ENCODE data around the gene LCLAT1. TPM values are rescaled to one million over a fixed set of nuclear protein-coding genes. Genes with fewer than 3 reads are reported as not detected.

Gene LCLAT1
- total RNA-seq, 1 donor from 2014 or later = 16.0 TPM

DNA sequence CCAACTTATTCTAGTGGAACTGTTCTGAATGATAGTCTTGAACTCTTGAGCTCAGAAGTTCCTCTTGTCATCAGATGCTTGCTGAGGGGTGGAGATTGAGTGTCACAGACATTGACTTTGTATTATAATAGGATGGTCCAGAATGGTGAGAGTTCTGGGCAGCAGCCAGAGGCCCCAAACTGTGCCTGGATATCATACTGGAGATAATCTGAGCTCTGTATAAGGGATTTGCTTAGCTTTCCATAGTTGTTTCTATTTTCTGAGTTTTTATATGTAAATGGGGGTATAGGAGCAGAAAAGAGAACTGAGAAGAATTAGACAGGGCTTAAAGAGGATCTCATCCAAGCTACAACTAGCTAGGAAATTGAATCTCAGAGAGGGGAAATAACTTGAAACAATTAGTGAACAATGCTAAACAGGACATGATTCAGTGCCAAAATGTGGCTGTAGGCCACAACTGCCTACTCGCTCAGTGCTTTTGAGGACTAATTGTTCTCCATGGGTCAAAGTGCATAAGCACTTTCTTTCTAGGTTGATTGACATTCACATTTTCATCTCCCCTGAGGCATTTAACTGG is 10.1 kb upstream of the LCLAT1 start:
- no peak for DNase-seq
- H3K9me3 Mint-ChIP-seq (ENCODE audit: unreplicated experiment) = no peaks in the 10 kb centered on the region
- no peaks in the 10 kb centered on the region for H3K36me3 Mint-ChIP-seq (ENCODE audit: unreplicated experiment)
- H3K27ac Mint-ChIP-seq (ENCODE audit: unreplicated experiment) = peak overlapping the region; percentile 4
- peak overlapping the region; percentile 12 for H3K4me3 Mint-ChIP-seq (ENCODE audit: unreplicated experiment)
- TF ChIP-seq, protein P1, sequence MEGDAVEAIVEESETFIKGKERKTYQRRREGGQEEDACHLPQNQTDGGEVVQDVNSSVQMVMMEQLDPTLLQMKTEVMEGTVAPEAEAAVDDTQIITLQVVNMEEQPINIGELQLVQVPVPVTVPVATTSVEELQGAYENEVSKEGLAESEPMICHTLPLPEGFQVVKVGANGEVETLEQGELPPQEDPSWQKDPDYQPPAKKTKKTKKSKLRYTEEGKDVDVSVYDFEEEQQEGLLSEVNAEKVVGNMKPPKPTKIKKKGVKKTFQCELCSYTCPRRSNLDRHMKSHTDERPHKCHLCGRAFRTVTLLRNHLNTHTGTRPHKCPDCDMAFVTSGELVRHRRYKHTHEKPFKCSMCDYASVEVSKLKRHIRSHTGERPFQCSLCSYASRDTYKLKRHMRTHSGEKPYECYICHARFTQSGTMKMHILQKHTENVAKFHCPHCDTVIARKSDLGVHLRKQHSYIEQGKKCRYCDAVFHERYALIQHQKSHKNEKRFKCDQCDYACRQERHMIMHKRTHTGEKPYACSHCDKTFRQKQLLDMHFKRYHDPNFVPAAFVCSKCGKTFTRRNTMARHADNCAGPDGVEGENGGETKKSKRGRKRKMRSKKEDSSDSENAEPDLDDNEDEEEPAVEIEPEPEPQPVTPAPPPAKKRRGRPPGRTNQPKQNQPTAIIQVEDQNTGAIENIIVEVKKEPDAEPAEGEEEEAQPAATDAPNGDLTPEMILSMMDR (IDR thresholded peaks at IDR 0.05; ENCODE audit: partially characterized antibody, unreplicated experiment) = no peak
- peaks cover 7% of the 10 kb centered on the region for H3K4me1 Mint-ChIP-seq (ENCODE audit: low read depth, unreplicated experiment)
- peaks cover 1% of the 10 kb centered on the region for H3K27me3 Mint-ChIP-seq (ENCODE audit: unreplicated experiment)

DNA sequence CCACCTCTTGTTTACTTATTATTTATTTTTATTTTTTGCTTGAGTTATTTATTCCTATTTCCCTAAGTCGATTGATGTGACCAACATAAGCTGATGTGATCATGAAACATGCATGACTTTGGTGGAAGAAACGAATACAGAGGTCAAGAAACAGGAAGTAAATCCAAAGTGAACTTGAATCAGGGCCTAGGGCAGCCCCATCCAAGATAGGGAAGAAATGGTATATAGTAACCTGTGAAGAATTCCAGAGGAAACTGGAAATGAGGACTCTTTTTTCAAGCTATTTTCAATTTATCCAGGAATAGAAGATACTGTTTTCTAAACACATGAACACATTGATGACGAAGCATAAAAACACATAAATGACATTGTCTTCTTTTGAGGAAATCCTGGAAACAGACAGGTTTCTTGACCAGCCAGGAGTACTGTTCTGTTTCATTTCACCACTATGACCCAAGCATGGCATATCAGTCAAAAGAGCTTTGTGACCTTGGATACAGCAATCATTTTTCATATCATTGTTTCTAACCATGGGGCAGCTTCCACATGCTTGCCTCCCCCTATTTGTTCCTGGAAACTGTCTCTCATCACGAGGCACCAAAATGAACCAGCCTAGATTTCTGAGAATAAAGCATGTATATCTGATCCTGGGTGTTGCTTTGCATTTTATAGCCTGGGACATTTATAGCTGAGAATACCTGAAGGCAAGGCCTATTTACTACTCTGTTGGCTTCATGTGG is 9.1 kb upstream of the LCLAT1 start:
- no peaks in the 10 kb centered on the region for H3K36me3 Mint-ChIP-seq (ENCODE audit: unreplicated experiment)
- no peaks in the 10 kb centered on the region for H3K9me3 Mint-ChIP-seq (ENCODE audit: unreplicated experiment)
- peaks cover 7% of the 10 kb centered on the region for H3K4me1 Mint-ChIP-seq (ENCODE audit: low read depth, unreplicated experiment)
- TF ChIP-seq, protein P1 (IDR thresholded peaks at IDR 0.05; ENCODE audit: partially characterized antibody, unreplicated experiment) = no peak
- no peak for DNase-seq
- H3K27me3 Mint-ChIP-seq (ENCODE audit: unreplicated experiment) = peaks cover 1% of the 10 kb centered on the region
- H3K27ac Mint-ChIP-seq (ENCODE audit: unreplicated experiment) = no peak overlapping the region
- H3K4me3 Mint-ChIP-seq (ENCODE audit: unreplicated experiment) = no peak overlapping the region

DNA sequence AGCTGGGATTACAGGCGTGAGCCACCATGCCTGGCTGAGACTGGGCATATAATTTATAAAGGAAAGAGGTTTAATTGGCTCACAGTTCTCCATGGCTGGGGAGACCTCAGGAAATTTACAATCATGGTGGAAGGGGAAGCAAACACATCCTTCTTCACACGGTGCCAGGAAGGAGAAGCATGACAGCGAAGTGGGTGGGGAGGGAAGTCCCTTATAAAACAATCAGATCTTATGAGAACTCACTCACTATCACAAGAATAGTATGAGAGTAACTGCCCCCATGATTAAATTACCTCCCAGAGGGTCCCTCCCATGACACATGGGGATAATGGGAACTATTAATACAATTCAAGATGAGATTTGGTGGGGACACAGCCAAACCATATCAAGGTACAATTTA is 7.8 kb upstream of the LCLAT1 start:
- Mint-ChIP-seq H3K4me3 (ENCODE audit: unreplicated experiment) (no peak overlapping the region), H3K27me3 (ENCODE audit: unreplicated experiment) (peaks cover 1% of the 10 kb centered on the region), H3K9me3 (ENCODE audit: unreplicated experiment) (no peaks in the 10 kb centered on the region), H3K27ac (ENCODE audit: unreplicated experiment) (no peak overlapping the region), H3K4me1 (ENCODE audit: low read depth, unreplicated experiment) (peaks cover 7% of the 10 kb centered on the region), H3K36me3 (ENCODE audit: unreplicated experiment) (no peaks in the 10 kb centered on the region)
- no peak for DNase-seq
- TF ChIP-seq, protein P1 (IDR thresholded peaks at IDR 0.05; ENCODE audit: partially characterized antibody, unreplicated experiment) = no peak

DNA sequence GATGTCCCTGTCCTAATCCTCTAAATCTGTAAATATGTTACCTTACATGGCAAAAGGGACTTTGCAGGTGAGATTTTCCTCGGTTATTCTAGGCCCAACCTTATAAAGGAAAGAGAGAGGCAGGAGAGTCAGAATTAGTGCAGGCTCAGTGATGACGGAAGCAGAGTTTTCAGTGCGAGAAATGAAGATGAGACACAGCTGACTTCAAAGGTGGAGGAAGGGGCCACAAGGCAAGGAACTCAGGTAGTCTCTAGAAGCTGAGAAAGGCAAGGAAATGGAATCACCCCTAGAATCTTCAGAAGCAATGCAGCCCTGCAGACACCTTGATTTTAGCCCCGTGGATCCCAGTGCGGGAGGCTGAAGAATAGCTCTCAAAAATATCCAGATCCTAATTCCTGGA is 7.2 kb upstream of the LCLAT1 start:
- no peak overlapping the region for H3K27ac Mint-ChIP-seq (ENCODE audit: unreplicated experiment)

More for the DNA sequence above, 7.2 kb upstream of the LCLAT1 start:
- H3K36me3 Mint-ChIP-seq (ENCODE audit: unreplicated experiment) = no peaks in the 10 kb centered on the region
- peaks cover 7% of the 10 kb centered on the region for H3K4me1 Mint-ChIP-seq (ENCODE audit: low read depth, unreplicated experiment)
- H3K4me3 Mint-ChIP-seq (ENCODE audit: unreplicated experiment) = no peak overlapping the region
- DNase-seq = no peak
- H3K9me3 Mint-ChIP-seq (ENCODE audit: unreplicated experiment) = no peaks in the 10 kb centered on the region
- H3K27me3 Mint-ChIP-seq (ENCODE audit: unreplicated experiment) = peaks cover 1% of the 10 kb centered on the region
- TF ChIP-seq, protein P1 (IDR thresholded peaks at IDR 0.05; ENCODE audit: partially characterized antibody, unreplicated experiment) = no peak
